GM21717 (cell line): Measurements from ENCODE around the gene TMEM221.
"Not testable (repeated sequence)": the region's sequence is repeated elsewhere in the genome, so short reads cannot be mapped to it uniquely, and the experiment has no call there.

Experiments
- ATAC-seq: cut with Tn5 transposase; IDR thresholded peaks from one replicate; pipeline ENCODE4 v1.9.1; 2021; ENCODE audit warnings: mild to moderate bottlenecking, moderate library complexity; ENCODE audit not compliant: unreplicated experiment

The TMEM221 gene

DNA sequence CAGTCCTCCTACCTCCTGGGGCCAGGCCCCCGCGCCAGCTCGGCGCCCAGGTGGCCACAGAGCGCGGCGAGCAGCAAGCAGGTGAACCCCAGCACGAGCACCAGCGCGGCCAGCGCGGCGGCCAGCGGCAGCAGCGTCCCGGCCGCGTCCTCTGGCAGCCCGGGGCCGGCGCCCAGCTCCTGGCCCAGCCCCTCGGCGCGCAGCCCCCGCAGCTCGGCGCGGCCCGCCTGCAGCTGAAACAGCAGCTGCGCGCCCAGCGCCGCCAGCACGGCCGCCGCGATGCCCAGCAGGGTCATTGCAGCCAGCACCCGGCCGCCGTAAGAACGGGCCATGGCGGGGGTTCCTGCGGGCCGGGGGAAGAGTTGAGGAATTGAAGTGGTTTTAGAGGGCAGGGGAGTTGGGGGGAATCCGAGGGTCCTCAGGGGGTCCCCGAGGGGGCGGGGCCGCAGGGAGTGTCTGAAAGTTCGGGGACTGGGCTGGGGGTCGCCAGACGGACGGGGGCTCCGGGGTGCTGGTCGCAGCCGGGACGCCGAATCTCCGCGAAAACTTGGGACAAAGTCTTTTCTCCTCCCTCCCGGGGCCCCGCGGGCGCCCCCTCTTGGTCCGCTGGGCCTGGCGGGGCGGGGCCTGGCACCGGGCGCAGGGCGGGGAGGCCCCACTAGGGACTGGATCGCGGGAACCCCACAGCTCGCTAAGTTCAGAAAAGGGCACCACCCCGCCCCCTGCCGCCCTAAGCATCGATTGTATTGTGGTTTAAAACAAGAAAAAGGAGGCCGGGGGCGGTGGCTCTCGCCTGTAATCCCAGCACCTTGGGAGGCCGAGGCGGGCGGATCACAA is at the start of gene TMEM221:
TMEM221 (minus strand) TSS at position 538 of the 837 bp plus-strand sequence; CDS start at position 332, 206 bp downstream.
- ATAC-seq = no peak

GRCh38 chr19:17497149-17497798 is 48.8 kb upstream of the TMEM221 start:
- ATAC-seq = no peak

- no peak for ATAC-seq
Observed at GRCh38 chr19:17496337-17496997, 48.0 kb upstream of the TMEM221 start.

DNA sequence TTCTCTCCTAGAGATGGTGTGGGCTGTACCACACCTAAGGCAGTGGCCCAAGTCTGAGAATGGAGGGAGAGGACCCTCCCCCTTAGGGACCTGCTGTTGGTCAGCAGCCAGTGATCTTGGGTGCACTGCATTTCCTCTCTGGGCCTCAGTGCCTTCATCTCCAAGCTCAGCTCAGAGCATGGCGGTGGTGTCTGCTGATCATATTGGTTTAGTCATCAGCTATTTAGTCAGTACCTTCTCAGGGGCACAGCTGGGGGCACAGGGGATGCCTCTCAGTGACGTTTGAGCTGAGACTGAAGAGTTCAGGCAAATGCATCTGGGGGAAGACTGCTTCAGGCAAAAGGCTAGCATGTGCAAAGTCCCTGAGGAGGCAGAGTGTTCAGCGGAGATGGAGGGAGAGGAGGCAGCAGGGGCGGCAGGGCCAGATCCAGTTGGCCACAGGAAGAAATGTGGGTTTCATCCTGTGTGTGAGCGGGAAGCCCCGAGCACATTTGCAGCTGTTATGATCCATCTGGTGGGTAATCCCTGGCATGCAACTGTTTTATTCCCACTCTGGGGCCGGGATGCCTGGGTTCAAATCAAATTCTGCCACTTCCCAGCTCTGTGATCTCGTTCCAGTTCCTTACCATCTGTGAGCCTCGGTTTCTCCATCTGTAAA is 47.3 kb upstream of the TMEM221 start:
- no peak for ATAC-seq

GRCh38 chr19:17491287-17491686 is 42.8 kb upstream of the TMEM221 start:
- ATAC-seq = no peak

DNA sequence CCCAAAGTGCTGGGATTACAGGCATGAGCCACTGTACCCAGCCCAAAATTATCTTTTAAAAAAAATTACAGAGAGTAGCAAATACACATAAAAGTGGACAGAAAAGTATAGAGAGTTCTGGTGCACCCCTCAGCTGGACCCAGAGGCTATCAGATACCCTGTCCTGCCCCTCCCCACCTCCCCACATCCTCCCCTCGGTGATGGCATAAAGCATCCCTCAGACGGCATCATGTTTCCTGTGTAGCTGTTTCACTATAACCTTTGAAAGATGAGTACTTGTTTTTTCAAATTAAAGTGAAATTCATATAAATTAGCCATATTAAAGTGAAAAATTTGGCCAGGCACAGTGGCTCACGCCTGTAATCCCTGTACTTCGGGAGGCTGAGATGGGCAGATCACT is 41.9 kb upstream of the TMEM221 start:
- no peak for ATAC-seq

DNA sequence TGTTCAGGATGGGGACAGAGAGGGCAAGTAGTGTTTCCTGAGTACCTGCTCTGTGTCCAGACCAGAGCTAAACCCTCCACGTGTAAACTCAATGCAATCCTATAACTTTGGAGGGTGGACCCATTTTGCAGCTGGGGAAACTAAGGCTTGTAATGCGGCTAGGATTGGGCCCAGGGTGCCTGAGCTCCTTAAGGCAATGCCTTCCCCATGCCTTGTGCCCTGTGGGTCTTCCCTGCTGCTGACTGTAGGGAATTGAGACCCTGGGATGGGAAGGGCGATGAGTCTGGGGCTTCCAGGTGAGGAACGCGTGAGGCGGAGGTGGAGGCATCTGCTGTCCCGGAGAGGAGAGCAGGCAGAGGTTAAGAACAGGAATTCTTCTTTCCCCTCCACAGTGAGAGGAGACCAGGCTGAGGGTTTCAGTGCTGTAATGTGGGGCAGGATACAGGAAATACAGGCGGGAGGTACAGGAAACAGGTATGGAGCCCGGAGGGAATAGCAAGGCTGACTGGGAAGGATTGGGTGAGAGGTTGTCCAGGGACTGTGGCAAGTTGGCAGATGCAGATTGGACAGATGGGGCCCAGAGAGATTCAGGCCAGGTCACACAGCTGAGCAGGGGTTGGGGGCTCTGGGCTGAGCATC is 41.0 kb upstream of the TMEM221 start:
- ATAC-seq = no peak

DNA sequence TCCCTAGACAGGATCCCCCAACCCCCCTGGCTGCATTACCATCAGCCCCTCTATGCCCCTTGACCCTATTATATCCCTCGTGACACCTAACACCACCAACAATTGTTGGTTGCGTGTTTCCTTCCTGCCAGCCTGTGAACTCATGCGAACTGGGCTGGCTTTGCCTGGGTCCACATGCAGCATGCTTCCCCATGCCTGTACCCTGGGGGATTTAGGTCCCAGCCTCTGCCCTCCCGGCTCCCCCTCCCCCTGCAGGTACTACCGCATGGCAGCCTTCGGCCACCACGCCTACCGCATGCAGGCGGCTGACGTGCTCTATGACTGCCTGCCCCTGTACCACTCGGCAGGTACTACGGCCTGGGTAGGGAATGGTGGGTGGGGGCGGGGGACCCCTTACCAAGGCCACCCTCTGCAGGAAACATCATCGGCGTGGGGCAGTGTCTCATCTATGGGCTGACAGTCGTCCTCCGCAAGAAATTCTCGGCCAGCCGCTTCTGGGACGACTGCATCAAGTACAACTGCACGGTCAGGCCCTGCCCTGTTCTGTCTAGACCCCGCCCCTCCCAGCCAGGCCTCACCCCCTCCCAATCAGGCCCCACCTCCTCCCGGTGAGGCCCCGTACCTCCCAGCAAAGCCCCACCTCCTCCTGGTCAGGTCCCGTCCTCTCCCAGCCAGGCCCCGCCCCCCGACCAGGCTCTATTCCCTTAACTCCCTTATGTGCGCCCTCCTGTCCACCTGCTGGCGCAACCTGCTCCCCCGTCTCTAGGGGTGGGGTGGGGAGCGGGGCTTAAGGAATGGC is 40.3 kb upstream of the TMEM221 start:
- no peak for ATAC-seq

DNA sequence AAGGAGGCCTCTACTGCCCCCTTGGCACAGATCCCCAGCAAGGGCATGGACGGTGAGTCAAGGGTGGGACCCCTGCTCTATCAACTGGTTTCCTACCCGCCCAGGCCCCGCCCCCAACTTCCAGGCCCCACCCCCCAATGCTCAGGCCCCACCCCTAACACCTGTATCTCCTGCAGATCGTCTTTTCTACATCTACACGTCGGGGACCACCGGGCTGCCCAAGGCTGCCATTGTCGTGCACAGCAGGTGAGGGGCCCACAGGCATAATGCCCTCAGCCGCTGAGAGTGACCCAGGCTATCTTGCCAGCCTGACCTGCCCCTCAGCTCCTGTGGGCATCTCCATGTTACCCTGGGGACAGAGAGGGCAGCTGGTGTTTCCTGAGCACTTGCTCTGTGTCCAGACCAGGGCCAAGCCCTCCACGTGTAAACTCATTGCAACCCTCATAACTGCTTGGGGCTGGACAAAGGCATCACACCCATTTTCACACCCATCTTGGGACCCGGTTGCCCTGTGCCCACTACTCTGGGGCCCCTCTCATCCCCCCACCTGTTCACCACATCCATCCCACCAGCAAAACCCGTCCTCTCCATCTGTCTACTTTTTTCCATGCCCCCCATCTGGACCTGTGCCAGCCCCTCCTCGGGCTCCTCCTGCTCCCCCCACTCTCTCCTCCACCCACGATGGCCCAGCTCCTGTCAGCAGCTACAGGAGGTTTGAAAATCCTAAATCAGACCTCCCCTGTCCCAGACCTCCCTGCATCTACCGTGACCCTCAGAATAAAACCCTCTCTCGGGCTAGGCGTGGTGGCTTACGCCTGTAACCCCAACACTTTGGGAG is 39.0 kb upstream of the TMEM221 start:
- no peak for ATAC-seq

- ATAC-seq = no peak
Observed at GRCh38 chr19:17486545-17487240, 38.2 kb upstream of the TMEM221 start.

DNA sequence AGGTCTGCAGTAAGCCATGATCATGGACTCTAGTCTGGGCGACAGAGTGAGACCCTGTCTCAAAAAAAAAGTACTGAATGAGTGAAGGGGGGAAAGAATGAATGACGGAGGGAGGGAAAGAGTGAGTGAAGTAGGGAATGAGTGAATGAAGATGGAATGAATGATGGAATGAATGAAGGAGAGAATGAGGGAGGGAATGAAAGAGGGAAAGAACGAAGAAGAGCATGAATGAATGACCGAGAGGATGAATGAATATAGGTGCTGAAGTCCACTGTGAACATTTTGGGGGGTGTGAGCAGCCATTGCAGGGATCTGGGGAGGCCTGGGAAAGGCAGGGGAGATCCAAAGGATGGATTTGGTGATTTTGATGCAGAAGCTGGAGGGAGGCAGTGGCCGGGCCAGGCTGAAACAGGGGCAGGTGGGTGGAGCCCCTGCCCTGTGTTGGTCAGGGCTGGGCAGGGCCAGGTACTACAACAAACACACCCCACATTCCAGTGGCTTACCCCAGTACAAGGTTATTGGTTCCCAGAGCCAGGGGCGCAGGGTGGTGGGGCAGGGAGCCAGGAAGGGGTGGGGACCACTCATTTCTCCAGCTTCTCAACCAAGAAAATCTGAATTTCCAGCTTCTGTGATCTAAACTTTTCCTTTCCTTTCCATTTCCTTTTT is 36.2 kb upstream of the TMEM221 start:
- ATAC-seq = no peak

- ATAC-seq = no peak
Observed at GRCh38 chr19:17483605-17484002, 35.1 kb upstream of the TMEM221 start.

DNA sequence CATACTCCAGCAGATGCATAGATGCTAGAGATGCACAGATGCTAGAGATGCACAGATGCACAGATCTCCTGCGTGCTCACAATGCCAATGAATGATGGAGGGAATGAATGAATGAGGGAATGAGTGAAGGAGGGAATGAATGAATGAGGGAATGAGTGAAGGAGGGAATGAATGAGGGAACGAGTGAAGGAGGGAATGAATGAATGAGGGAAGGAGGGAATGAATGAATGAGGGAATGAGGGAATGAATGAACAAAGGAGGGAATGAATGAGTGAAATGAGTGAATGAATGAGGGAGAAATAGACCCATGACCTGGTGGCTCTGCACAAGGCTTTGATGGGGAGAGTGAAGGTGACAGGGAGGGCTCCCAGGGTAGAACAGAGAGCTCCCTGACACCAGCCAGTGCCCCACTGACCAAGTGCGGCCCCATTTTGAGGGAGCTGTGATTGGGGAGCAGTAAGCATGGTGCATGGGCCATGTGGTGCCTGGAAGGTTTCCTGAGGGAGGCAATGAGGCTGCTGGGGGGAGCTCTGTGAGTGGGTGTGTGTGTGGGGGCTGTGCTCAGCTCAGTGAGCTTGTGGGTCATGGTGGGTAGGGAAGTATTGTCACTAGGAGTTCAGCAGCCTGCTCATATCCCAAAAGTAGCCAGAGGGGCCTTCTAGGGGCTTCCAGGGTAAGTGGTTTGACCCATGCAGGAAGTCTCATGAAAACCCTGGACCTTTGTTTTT is 34.6 kb upstream of the TMEM221 start:
- no peak for ATAC-seq

DNA sequence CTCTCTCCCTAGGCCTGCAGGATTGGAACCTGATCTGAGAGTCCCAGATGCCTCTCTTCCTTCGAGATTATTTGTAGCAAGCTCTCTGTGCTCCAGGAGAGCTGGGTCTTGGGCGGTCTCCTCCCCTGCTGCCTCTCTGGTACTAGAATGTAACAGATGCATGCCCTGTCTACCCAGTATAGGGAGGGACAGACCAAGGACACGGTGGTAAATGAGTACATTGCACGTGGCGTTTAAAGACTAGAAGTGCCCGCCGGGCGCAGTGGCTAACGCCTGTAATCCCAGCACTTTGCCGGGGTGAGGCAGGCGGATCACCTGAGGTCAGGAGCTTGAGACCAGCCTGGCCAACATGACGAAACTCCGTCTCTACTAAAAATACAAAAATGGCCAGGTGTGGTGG is 33.5 kb upstream of the TMEM221 start:
- no peak for ATAC-seq

- ATAC-seq = no peak
Observed at GRCh38 chr19:17479325-17479791, 30.9 kb upstream of the TMEM221 start.

- ATAC-seq = no peak
Observed at GRCh38 chr19:17475541-17476115, 27.2 kb upstream of the TMEM221 start.

GRCh38 chr19:17475011-17475540 is 26.6 kb upstream of the TMEM221 start:
- not testable (repeated sequence) for ATAC-seq
